GM12878 (cell line): ENCODE data around the gene HYDIN. TPM values are rescaled to one million over a fixed set of nuclear protein-coding genes. Genes with fewer than 3 reads are reported as not detected.

Experiments
- ATAC-seq: fragments of 200-7000 bp; cut with Tn5 transposase; 3 replicates; pipeline ENCODE4 v1.9.1; 2020; ENCODE audit warnings: mild to moderate bottlenecking, moderate library complexity
- Bru-seq: library from RNA; stranded (reverse); fragments of 400-500 nt; gene quantifications from one replicate; lab custom pipeline; 2021; lab: Mats Ljungman, UMichigan
- BruChase-seq, 2 experiments: library from RNA; stranded (reverse); fragments of 400-500 nt; gene quantifications; one replicate each; lab custom pipeline; 2021; lab: Mats Ljungman, UMichigan
- BruUV-seq: library from RNA; stranded (reverse); fragments of 400-500 nt; replicated peaks from 2 replicates; lab custom pipeline; 2021; lab: Mats Ljungman, UMichigan
- CTCF ChIA-PET: fragments of 300-600 bp; sonication (Branson Sonifier 250); formaldehyde crosslinking; extraction: SDS; loops from one replicate; lab custom pipeline; 2021; ENCODE audit warnings: inconsistent platforms; lab: Yijun Ruan, JAX
- POLR2A ChIA-PET: fragments of 350-600 bp; formaldehyde crosslinking; extraction: SDS; loops from one replicate; lab custom pipeline; 2021; ENCODE audit warnings: inconsistent platforms; lab: Charles Lee
- RAD21 ChIA-PET: fragments of 300-600 bp; sonication (Branson Sonifier 250); formaldehyde crosslinking; loops from one replicate; lab custom pipeline; 2023; ENCODE audit warnings: antibody characterized with exemption; ENCODE audit not compliant: unreplicated experiment; lab: Charles Lee
- SMC1A ChIA-PET: fragments of 300-600 bp; sonication (Branson Sonifier 250); formaldehyde crosslinking; loops from one replicate; lab custom pipeline; 2023; ENCODE audit not compliant: unreplicated experiment, uncharacterized antibody; lab: Charles Lee
- DNase-seq: peaks from one replicate; pipeline ENCODE4 v3.0.0-alpha.2; 2011; ENCODE audit warnings: low read depth, low spot score
- FAIRE-seq: peaks from 3 replicates; lab custom pipeline; 2011; peaks lifted over from hg19 to GRCh38; lab: Jason Lieb, UNC
- H2AFZ ChIP-seq: 2 replicates; pipeline ENCODE4 v1.6.0; 2011; ENCODE audit warnings: low read depth, low read length, control low read depth; ENCODE audit not compliant: control insufficient read depth
- H3K27ac ChIP-seq: 2 replicates; pipeline ENCODE4 v1.5.1; 2011; ENCODE audit warnings: control low read depth; ENCODE audit not compliant: control insufficient read depth, insufficient read depth
- H3K27me3 ChIP-seq, 2 experiments: replicated peaks in 1 of 2; 2 replicates each; pipeline versions ENCODE4 v1.6.0 to v1.6.1; 2011; ENCODE audit warnings: low read length in 1 of 2; ENCODE audit not compliant: control insufficient read depth in 2 of 2, insufficient read depth in 2 of 2
- H3K36me3 ChIP-seq, 2 experiments: 2 replicates each; pipeline ENCODE4 v1.5.1; 2011; ENCODE audit warnings: low read length in 1 of 2; ENCODE audit not compliant: control insufficient read depth in 2 of 2, insufficient read depth in 2 of 2
- H3K4me1 ChIP-seq: 2 replicates; pipeline ENCODE4 v1.6.1; 2011; ENCODE audit warnings: mild to moderate bottlenecking, low read length, moderate library complexity, mixed read lengths; ENCODE audit not compliant: control insufficient read depth, insufficient read depth
- H3K4me2 ChIP-seq: 2 replicates; pipeline ENCODE4 v1.6.0; 2011; ENCODE audit warnings: control low read depth; ENCODE audit not compliant: control insufficient read depth, insufficient read depth
- H3K4me3 ChIP-seq: fragments of 200-600 bp; sonication (generic); 2 replicates; pipeline ENCODE4 v1.5.1; 2016
- H3K79me2 ChIP-seq: 2 replicates; pipeline ENCODE4 v1.6.0; 2011; ENCODE audit warnings: low read length; ENCODE audit not compliant: control insufficient read depth, insufficient read depth
- H3K9ac ChIP-seq: 2 replicates; pipeline ENCODE4 v1.8.0; 2011; ENCODE audit warnings: low read length, control low read depth, mixed read lengths; ENCODE audit not compliant: control insufficient read depth, insufficient read depth
- H3K9me3 ChIP-seq: replicated peaks from 3 replicates; pipeline ENCODE4 v1.5.1; 2011; ENCODE audit warnings: mild to moderate bottlenecking, low read length; ENCODE audit not compliant: control insufficient read depth, insufficient read depth
- H4K20me1 ChIP-seq: 2 replicates; pipeline ENCODE4 v1.6.0; 2011; ENCODE audit not compliant: control insufficient read depth, insufficient read depth
- BMI1 ChIP-seq: fragments of 450-650 bp; IDR thresholded peaks from 2 replicates; pipeline ENCODE4 v1.6.1; 2016; ENCODE audit warnings: mild to moderate bottlenecking, moderate library complexity, borderline replicate concordance
- GATAD2B ChIP-seq: fragments of 450-650 bp; conservative IDR thresholded peaks from 2 replicates; pipeline ENCODE4 v1.6.1; 2017; ENCODE audit warnings: low read depth, mild to moderate bottlenecking, moderate library complexity
- HCFC1 ChIP-seq: fragments of 150-350 bp; IDR thresholded peaks from 2 replicates; pipeline ENCODE4 v1.6.1; 2014; ENCODE audit warnings: low read length
- HDGF ChIP-seq: fragments of 450-650 bp; IDR thresholded peaks from 2 replicates; pipeline ENCODE4 v1.6.1; 2016; ENCODE audit warnings: antibody characterized with exemption
- LARP7 ChIP-seq: fragments of 450-650 bp; IDR thresholded peaks from 2 replicates; pipeline ENCODE4 v1.6.1; 2017; ENCODE audit warnings: mild to moderate bottlenecking
- NFIC ChIP-seq: IDR thresholded peaks from 2 replicates; pipeline ENCODE4 v1.6.1; 2012; ENCODE audit warnings: low read depth, mild to moderate bottlenecking, inconsistent platforms, low read length, moderate library complexity
- RFX5 ChIP-seq: IDR thresholded peaks from 2 replicates; pipeline ENCODE4 v1.6.1; 2011; ENCODE audit warnings: low read depth, low read length, improper control_type of control experiment
- SUPT20H ChIP-seq: IDR thresholded peaks from 2 replicates; pipeline ENCODE4 v1.6.1; 2011; ENCODE audit warnings: low read depth, mild to moderate bottlenecking, low read length, moderate library complexity, borderline replicate concordance; ENCODE audit not compliant: control insufficient read depth
- WGBS: methylation state at CpG from one replicate; pipeline ENCODE4 v1.1.6; 2016; ENCODE audit warnings: low lambda C conversion rate; ENCODE audit not compliant: insufficient replicate concordance, insufficient coverage; ENCODE audit errors: missing lambda C conversion rate; 5-methylcytosine and 5-hydroxymethylcytosine counted together
- in situ Hi-C: fragments of 300-500 bp; cut with MboI; formaldehyde crosslinking; loops from 9 replicates; pipeline ENCODE4 v1.14.3; 2018; ENCODE audit warnings: mixed read lengths
- intact Hi-C: fragments of 100-400 bp; cut with micrococcal nuclease; formaldehyde crosslinking; loops from one replicate; pipeline ENCODE4 v1.14.2; 2022; ENCODE audit not compliant: unreplicated experiment
- long read RNA-seq, 2 experiments: library from polyadenylated mRNA; unstranded; transcript quantifications; one replicate each; pipeline ENCODE4 v2.0.0, GENCODE V29; 2019 to 2020
- polyA minus RNA-seq, 3 experiments: library from RNA; depleted of rRNA, polyadenylated mRNA; stranded (reverse); fragments of >200 nt; gene quantifications; 2 replicates each; pipeline ENCODE4 v1.2.3, GENCODE V29; 2011
- polyA plus RNA-seq, 11 experiments: library from polyadenylated mRNA; depleted of rRNA in 4 of 11; unstranded in 6 of 11; stranded (reverse) in 5 of 11; fragments of >200 nt; fragmentation: Nextera tagmentation in 4 of 11; fragmentation: Illumina TruSeq in 1 of 11; extraction: Ambion mirVana in 4 of 11; extraction: Trizol in 1 of 11; gene quantifications; 1 replicate in 1 of 11; 2 replicates in 10 of 11; pipeline versions ENCODE4 v1.2.1 to v1.2.3, GENCODE V29; 2011 to 2016; ENCODE audit warnings: inconsistent platforms in 2 of 11, missing spikeins in 2 of 11, low read depth in 1 of 11
- total RNA-seq, 4 experiments: library from RNA; depleted of rRNA in 3 of 4; stranded (reverse); fragments of >200 nt in 3 of 4; fragmentation: Illumina TruSeq in 1 of 4; extraction: Trizol in 1 of 4; gene quantifications; 2 replicates each; pipeline versions ENCODE4 v1.2.1 to v1.2.3, GENCODE V29; 2013 to 2021

HYDIN gene
- total RNA-seq (2013; cell fraction: nucleolus; rRNA removed), result not detected in 2 replicates
- not detected in 2 replicates for total RNA-seq (2014; rRNA removed)
- 0.09 TPM in 1 of 2 replicates, not detected in the other for total RNA-seq (2014; rRNA removed; fragmentation: Illumina TruSeq; extraction: Trizol)
- 0.29 TPM in 1 of 2 replicates, not detected in the other for total RNA-seq (2021)
- polyA plus RNA-seq (2011; ENCODE audit: low read depth), result not detected
- polyA plus RNA-seq (2011; rRNA removed), result not detected in 2 replicates
- 0.01 TPM in 1 of 2 replicates, not detected in the other for polyA plus RNA-seq (2011; cell fraction: cytosol; rRNA removed)
- 0.03 and 0.06 TPM in 2 replicates for polyA plus RNA-seq (2011; cell fraction: nucleus; rRNA removed)
- 0.05 TPM in 1 of 2 replicates, not detected in the other for polyA plus RNA-seq (2012)
- 0.01 TPM in 1 of 2 replicates, not detected in the other for polyA plus RNA-seq (2014; fragmentation: Illumina TruSeq; extraction: Trizol)
- under 1 TPM in 1 of 2 experiments, not detected in 1; 0.10 TPM for polyA plus RNA-seq (2014; fragmentation: Nextera tagmentation; extraction: Ambion mirVana)
- polyA plus RNA-seq (2014; rRNA removed), result not detected in 2 replicates
- under 1 TPM in 1 of 2 experiments, not detected in 1; 0.30 TPM for polyA plus RNA-seq (2016; fragmentation: Nextera tagmentation; extraction: Ambion mirVana)
- polyA minus RNA-seq (2011; rRNA and poly(A)+ RNA removed), result 0.36 and 1.0 TPM in 2 replicates
- polyA minus RNA-seq (2011; cell fraction: cytosol; rRNA and poly(A)+ RNA removed), result not detected in 2 replicates
- polyA minus RNA-seq (2011; cell fraction: nucleus; rRNA and poly(A)+ RNA removed), result not detected in 2 replicates
- percentile 2 among the genes with signal in this experiment for Bru-seq, nascent RNA
- percentile 15 among the genes with signal in this experiment for BruChase-seq, experiment 1, labeled RNA remaining after a 6-hour chase
- BruChase-seq, experiment 2, labeled RNA remaining after a 2-hour chase, result percentile 23 among the genes with signal in this experiment
- long read RNA-seq, experiment 1, result 0 reads
- long read RNA-seq, experiment 2, partial matches to known transcripts, result 0 of 2 reads
- long read RNA-seq, experiment 2, other reads (novel, unspliced or antisense), result 2 of 2 reads

DNA sequence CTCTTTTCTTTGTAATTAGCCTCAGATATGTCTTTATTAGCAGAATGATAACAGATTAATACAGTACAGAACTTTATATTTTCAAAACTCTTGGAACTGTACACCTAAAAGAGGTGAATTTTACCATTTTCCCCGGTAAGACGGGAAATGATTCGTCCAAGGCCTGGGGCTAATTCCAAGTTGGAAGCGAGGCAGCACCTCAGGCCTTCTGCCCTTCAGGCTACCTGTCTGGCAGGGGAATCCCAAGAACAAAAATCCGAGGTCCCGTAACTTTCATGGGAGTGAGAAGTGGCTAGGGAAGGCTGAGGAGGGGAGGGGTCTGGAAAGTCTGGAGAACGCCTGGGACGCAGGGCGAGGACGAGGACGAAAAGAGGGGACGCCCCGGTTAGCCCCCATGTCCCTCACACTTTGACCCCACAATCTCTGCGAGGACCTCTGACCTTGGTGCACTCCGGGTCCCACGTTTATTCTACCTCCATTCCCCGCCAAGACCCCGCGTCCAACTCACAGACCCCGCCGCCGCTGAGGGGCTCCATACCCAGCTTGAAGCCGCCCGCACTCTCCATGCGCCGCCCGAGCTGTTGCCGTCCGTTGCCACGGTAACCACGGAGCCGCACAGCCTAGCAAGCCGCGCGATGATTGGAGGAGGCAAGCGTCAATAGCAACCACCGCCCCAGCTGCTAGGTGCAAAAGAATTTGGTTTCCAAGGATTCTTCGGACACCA, at the start of gene HYDIN:
TSS of gene HYDIN (minus strand) at position 601 of the 724 bp plus-strand sequence. CDS start 43,827 bp downstream, outside the sequence.
- SMC1A ChIA-PET, result no interaction called here
- no peaks in the 10 kb centered on the region for H3K4me1 ChIP-seq
- POLR2A ChIA-PET, result no interaction called here
- ATAC-seq (no peak), DNase-seq (no peak), FAIRE-seq (no peak)
- 47% methylated on average over 38 of the region's 38 CpGs for WGBS
- H4K20me1 ChIP-seq, result no peaks in the 10 kb centered on the region
- H3K27ac ChIP-seq, result no peak within 1 kb of the TSS
- H3K9ac ChIP-seq, result no peak within 1 kb of the TSS
- H3K9me3 ChIP-seq, result peaks cover 2% of the 10 kb centered on the region; the same call in 1 of the 3 replicates
- CTCF ChIA-PET, result no interaction called here
- RAD21 ChIA-PET, result no interaction called here
- no peaks in the 10 kb centered on the region for H3K79me2 ChIP-seq
- no TSS peak for BruUV-seq
- TF ChIP-seq HDGF (no peak), NFIC (no peak), HCFC1 (no peak), RFX5 (peak; percentile 34; the same call in 1 of the 2 replicates), BMI1 (peak; percentile 77), GATAD2B (no peak), SUPT20H (no peak), LARP7 (no peak)
- in situ Hi-C loops, result no loop called here
- no peak within 1 kb of the TSS for H3K4me3 ChIP-seq
- H2AFZ ChIP-seq, result no peak within 1 kb of the TSS
- H3K27me3 ChIP-seq, result no peaks in the 10 kb centered on the region
- H3K36me3 ChIP-seq, result no peaks in the 10 kb centered on the region
- no peak within 1 kb of the TSS for H3K4me2 ChIP-seq
- intact Hi-C loops, result no loop called here
